Activated naive CD8-positive, alpha-beta T cell (primary cell): ENCODE measurements around the gene SCUBE3.

Experiments
- H3K27ac Mint-ChIP-seq: one replicate; pipeline ENCODE4 v1.8.0; 2021; ENCODE audit warnings: mixed read lengths
- H3K27me3 Mint-ChIP-seq: one replicate; pipeline ENCODE4 v1.8.0; 2021; ENCODE audit warnings: mixed read lengths
- H3K36me3 Mint-ChIP-seq: one replicate; pipeline ENCODE4 v1.8.0; 2021; ENCODE audit warnings: mixed read lengths
- H3K4me1 Mint-ChIP-seq: one replicate; pipeline ENCODE4 v1.8.0; 2021; ENCODE audit warnings: low read depth, mixed read lengths
- H3K4me3 Mint-ChIP-seq: one replicate; pipeline ENCODE4 v1.8.0; 2021; ENCODE audit warnings: mild to moderate bottlenecking, mixed read lengths
- H3K9me3 Mint-ChIP-seq: one replicate; pipeline ENCODE4 v1.8.0; 2021; ENCODE audit warnings: low read depth, mixed read lengths

Gene SCUBE3

GRCh38 chr6:35214869-35215664 is 1.3 kb downstream of the SCUBE3 start:
- peaks cover 9% of the 10 kb centered on the region for H3K4me1 Mint-ChIP-seq
- H3K4me3 Mint-ChIP-seq = peak overlapping the region; percentile 4
- peaks cover 42% of the 10 kb centered on the region for H3K27me3 Mint-ChIP-seq
- H3K9me3 Mint-ChIP-seq = no peaks in the 10 kb centered on the region
- peaks cover 4% of the 10 kb centered on the region for H3K36me3 Mint-ChIP-seq
- H3K27ac Mint-ChIP-seq = no peak overlapping the region

- H3K9me3 Mint-ChIP-seq = no peaks in the 10 kb centered on the region
Measured at GRCh38 chr6:35215665-35216411, 2.1 kb downstream of the SCUBE3 start.

DNA sequence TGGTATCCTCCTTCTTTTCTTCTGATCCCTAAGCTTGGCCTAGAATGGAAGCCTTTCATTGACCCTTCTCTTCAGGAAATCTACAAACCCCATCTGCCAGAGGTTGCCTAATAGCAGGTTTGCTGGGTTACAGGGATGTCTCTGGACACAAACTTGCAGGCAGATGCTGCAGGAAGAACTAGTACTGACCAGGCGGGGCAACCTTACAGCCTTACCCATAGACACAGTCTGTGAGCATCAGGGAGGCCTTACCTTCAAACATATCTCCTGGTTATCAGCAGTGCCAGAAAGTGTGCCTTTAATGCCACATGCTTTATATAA is 2.6 kb downstream of the SCUBE3 start:
- Mint-ChIP-seq H3K27me3 (peaks cover 43% of the 10 kb centered on the region), H3K4me3 (no peak overlapping the region), H3K36me3 (peaks cover 4% of the 10 kb centered on the region), H3K4me1 (peaks cover 9% of the 10 kb centered on the region), H3K9me3 (no peaks in the 10 kb centered on the region), H3K27ac (no peak overlapping the region)

More at GRCh38 chr6:35215665-35216411, 2.1 kb downstream of the SCUBE3 start:
- Mint-ChIP-seq H3K4me3 (peak overlapping the region; percentile 19), H3K36me3 (peaks cover 4% of the 10 kb centered on the region), H3K27me3 (peaks cover 44% of the 10 kb centered on the region), H3K4me1 (peaks cover 9% of the 10 kb centered on the region), H3K27ac (no peak overlapping the region)

DNA sequence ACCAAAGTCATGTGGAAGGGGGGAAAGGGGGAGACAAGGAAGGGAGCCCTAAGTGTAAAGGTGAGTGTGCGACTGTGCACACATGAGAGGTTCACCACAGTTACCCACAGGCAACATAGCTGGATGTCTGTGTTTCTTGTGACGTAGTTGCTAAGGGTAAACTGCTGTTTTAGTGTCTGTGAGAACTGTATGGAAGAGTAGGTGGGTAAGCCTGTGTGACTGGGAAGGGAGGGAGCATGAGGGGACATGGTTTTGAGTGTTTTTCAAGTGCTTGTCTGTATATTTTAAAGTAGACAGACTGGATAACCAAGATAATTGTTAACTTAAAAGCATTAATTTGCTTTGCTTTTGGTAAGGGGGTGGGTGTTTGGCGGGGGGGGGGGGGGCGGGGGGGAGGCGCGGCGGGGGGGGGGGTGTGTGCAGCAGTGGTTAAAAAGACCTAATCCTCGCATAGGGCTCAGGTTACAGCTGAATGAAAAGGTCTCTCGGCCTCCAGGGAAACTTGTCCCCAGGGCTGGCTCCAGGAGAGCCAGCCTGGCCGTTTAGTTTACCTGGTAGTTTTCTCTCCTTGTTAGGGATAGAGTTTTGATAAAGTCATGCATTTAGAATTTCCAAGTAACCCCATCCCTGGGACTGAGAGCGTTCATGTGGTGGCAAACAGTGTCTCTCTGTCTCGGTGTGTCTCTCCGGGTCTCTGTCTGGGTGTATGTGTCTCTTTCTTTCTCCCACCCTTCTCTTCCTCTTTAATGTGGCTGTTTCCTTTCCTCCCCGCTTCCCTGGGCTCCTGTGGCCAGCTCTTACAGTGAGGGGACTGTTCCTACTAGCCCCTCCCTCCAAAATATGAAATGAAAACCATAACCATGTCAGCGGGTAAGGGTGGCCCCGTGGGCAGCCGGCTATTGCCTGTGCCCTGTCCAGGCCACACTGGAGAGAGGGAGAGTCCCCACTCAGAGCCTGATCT is 3.4 kb downstream of the SCUBE3 start:
- Mint-ChIP-seq H3K27me3 (peaks cover 39% of the 10 kb centered on the region), H3K4me1 (peaks cover 9% of the 10 kb centered on the region), H3K9me3 (no peaks in the 10 kb centered on the region), H3K36me3 (peaks cover 4% of the 10 kb centered on the region), H3K4me3 (no peak overlapping the region), H3K27ac (no peak overlapping the region)

GRCh38 chr6:35218021-35218420 is 4.3 kb downstream of the SCUBE3 start:
- Mint-ChIP-seq H3K9me3 (no peaks in the 10 kb centered on the region), H3K4me3 (no peak overlapping the region), H3K27me3 (peaks cover 31% of the 10 kb centered on the region), H3K4me1 (peaks cover 6% of the 10 kb centered on the region), H3K36me3 (peaks cover 4% of the 10 kb centered on the region), H3K27ac (no peak overlapping the region)

- Mint-ChIP-seq H3K4me1 (peaks cover 2% of the 10 kb centered on the region), H3K9me3 (no peaks in the 10 kb centered on the region), H3K36me3 (peaks cover 4% of the 10 kb centered on the region), H3K27ac (no peak overlapping the region), H3K4me3 (no peak overlapping the region), H3K27me3 (peaks cover 27% of the 10 kb centered on the region)
Measured at GRCh38 chr6:35218456-35218855, 4.7 kb downstream of the SCUBE3 start.

- H3K4me3 Mint-ChIP-seq = no peak overlapping the region
- H3K9me3 Mint-ChIP-seq = no peaks in the 10 kb centered on the region
- H3K36me3 Mint-ChIP-seq = peaks cover 4% of the 10 kb centered on the region
- no peak overlapping the region for H3K27ac Mint-ChIP-seq
- H3K4me1 Mint-ChIP-seq = peaks cover 2% of the 10 kb centered on the region
- peaks cover 27% of the 10 kb centered on the region for H3K27me3 Mint-ChIP-seq
Measured at GRCh38 chr6:35219683-35220326, 6.0 kb downstream of the SCUBE3 start.

- no peaks in the 10 kb centered on the region for H3K4me1 Mint-ChIP-seq
- no peak overlapping the region for H3K4me3 Mint-ChIP-seq
- peaks cover 4% of the 10 kb centered on the region for H3K36me3 Mint-ChIP-seq
- H3K9me3 Mint-ChIP-seq = no peaks in the 10 kb centered on the region
- no peak overlapping the region for H3K27ac Mint-ChIP-seq
- peaks cover 25% of the 10 kb centered on the region for H3K27me3 Mint-ChIP-seq
Measured at GRCh38 chr6:35220711-35221110, 7.0 kb downstream of the SCUBE3 start.

- Mint-ChIP-seq H3K27me3 (peaks cover 6% of the 10 kb centered on the region), H3K9me3 (no peaks in the 10 kb centered on the region), H3K36me3 (no peaks in the 10 kb centered on the region), H3K4me3 (no peak overlapping the region), H3K27ac (no peak overlapping the region), H3K4me1 (no peaks in the 10 kb centered on the region)
Measured at GRCh38 chr6:35223396-35223795, 9.6 kb downstream of the SCUBE3 start.

DNA sequence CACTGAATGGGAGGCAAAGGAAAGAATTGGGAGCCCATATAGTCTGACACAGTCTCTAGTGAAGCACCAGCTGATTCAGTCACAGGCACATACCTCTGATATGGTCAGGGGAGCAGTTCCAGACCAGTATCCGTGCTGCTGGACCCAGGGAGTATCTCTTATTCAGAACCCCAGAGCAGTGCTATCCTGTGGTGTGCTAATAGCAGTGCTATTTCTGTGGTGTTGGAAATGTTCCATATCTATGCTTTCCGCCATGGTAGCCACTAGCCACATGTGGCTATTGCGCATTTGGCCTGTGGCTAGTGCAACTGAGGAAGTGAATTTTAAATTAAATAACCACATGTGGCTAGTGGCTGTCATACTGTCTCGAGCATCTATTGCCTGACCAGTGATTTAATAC is 11.0 kb downstream of the SCUBE3 start:
- no peak overlapping the region for H3K27ac Mint-ChIP-seq

GRCh38 chr6:35228481-35228880 is 14.7 kb downstream of the SCUBE3 start:
- Mint-ChIP-seq H3K27me3 (no peaks in the 10 kb centered on the region), H3K36me3 (no peaks in the 10 kb centered on the region), H3K4me3 (no peak overlapping the region), H3K9me3 (no peaks in the 10 kb centered on the region), H3K27ac (no peak overlapping the region), H3K4me1 (no peaks in the 10 kb centered on the region)

More for the DNA sequence above, 11.0 kb downstream of the SCUBE3 start:
- Mint-ChIP-seq H3K9me3 (no peaks in the 10 kb centered on the region), H3K36me3 (no peaks in the 10 kb centered on the region), H3K27me3 (peaks cover 6% of the 10 kb centered on the region), H3K4me1 (no peaks in the 10 kb centered on the region), H3K4me3 (no peak overlapping the region)

DNA sequence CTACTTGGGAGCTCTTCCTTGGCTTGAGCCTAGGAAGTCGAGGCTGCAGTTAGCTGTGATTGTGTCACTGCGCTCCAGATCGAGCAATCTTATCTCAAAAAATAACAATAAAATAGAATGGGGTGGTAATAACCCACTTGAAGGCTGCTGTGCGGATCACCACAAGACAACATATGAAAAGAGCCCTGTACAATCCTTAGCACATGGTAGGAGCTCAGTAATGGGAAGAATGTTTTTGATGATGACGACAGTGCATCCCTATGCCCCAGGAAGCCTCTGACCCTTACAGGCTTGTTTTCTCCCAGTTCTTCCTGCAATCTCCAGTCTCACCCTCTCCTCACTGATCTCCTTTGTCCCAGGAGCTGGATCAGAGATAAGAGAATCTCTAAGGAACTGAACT is 15.5 kb downstream of the SCUBE3 start:
- H3K27me3 Mint-ChIP-seq = no peaks in the 10 kb centered on the region
- no peaks in the 10 kb centered on the region for H3K4me1 Mint-ChIP-seq
- no peak overlapping the region for H3K4me3 Mint-ChIP-seq
- H3K36me3 Mint-ChIP-seq = no peaks in the 10 kb centered on the region
- H3K27ac Mint-ChIP-seq = no peak overlapping the region
- no peaks in the 10 kb centered on the region for H3K9me3 Mint-ChIP-seq

GRCh38 chr6:35230498-35230897 is 16.7 kb downstream of the SCUBE3 start:
- Mint-ChIP-seq H3K9me3 (no peaks in the 10 kb centered on the region), H3K36me3 (peaks cover 4% of the 10 kb centered on the region), H3K27ac (no peak overlapping the region), H3K27me3 (no peaks in the 10 kb centered on the region), H3K4me3 (no peak overlapping the region), H3K4me1 (no peaks in the 10 kb centered on the region)

GRCh38 chr6:35230950-35231349 is 17.2 kb downstream of the SCUBE3 start:
- Mint-ChIP-seq H3K9me3 (no peaks in the 10 kb centered on the region), H3K27me3 (no peaks in the 10 kb centered on the region), H3K4me1 (no peaks in the 10 kb centered on the region), H3K4me3 (no peak overlapping the region), H3K27ac (no peak overlapping the region), H3K36me3 (peaks cover 6% of the 10 kb centered on the region)
